Cardiac muscle cell (in vitro differentiated cells and primary cell): Measurements from ENCODE around the gene CYP2W1. TPM values are rescaled to one million over a fixed set of nuclear protein-coding genes. Genes with fewer than 3 reads are reported as not detected.

ENCODE experiments used
- DNase-seq, 2 donors: peaks; one replicate each; pipeline versions ENCODE4 v3.0.0 to v3.0.0-alpha.2; 2010 to 2017; ENCODE audit warnings: low read depth in 1 of 2, low spot score in 1 of 2
- H3K27ac ChIP-seq: fragments of 200-600 bp; sonication (generic); 2 replicates; pipeline ENCODE4 v1.5.1; 2016
- H3K27me3 ChIP-seq: fragments of 200-600 bp; sonication (generic); 2 replicates; pipeline ENCODE4 v1.6.0; 2016; ENCODE audit warnings: control low read depth
- H3K36me3 ChIP-seq: fragments of 200-600 bp; sonication (generic); 2 replicates; pipeline ENCODE4 v1.5.1; 2016; ENCODE audit warnings: control low read depth
- H3K4me1 ChIP-seq: fragments of 200-600 bp; sonication (generic); 2 replicates; pipeline ENCODE4 v1.8.1; 2017; ENCODE audit warnings: low read depth, mild to moderate bottlenecking, mixed run types
- H3K4me3 ChIP-seq: fragments of 200-600 bp; sonication (generic); 2 replicates; pipeline ENCODE4 v1.5.1; 2016; ENCODE audit warnings: mild to moderate bottlenecking
- H3K9me3 ChIP-seq: fragments of 200-600 bp; sonication (generic); 2 replicates; pipeline ENCODE4 v1.5.1; 2017; ENCODE audit warnings: low read depth, mild to moderate bottlenecking, control low read depth
- CTCF ChIP-seq: IDR thresholded peaks from 2 replicates; pipeline ENCODE4 v1.5.1; 2012; ENCODE audit warnings: low read depth, mild to moderate bottlenecking, low read length
- polyA plus RNA-seq: library from polyadenylated mRNA; unstranded; fragments of >200 nt; fragmentation: Nextera tagmentation; extraction: Ambion mirVana; gene quantifications from 2 replicates; pipeline ENCODE4 v1.2.1, GENCODE V29; 2016
- total RNA-seq: library from RNA; depleted of rRNA; stranded (reverse); fragments of >200 nt; gene quantifications from 2 replicates; pipeline ENCODE4 v1.2.3, GENCODE V29; 2016

Gene CYP2W1
- total and polyA plus RNA-seq, 2 experiments from 2014 or later, result 0.10 to 3.4 TPM

- no peak for DNase-seq
- no peak for TF ChIP-seq CTCF
- no peaks in the 10 kb centered on the region for H3K9me3 ChIP-seq
- H3K4me3 ChIP-seq, result no peak overlapping the region
- no peaks in the 10 kb centered on the region for H3K27me3 ChIP-seq
- peaks cover 15% of the 10 kb centered on the region for H3K4me1 ChIP-seq
- no peaks in the 10 kb centered on the region for H3K36me3 ChIP-seq
- no peak overlapping the region for H3K27ac ChIP-seq
These were observed 4.9 kb downstream of the CYP2W1 start for GRCh38 chr7:987909-988308.

GRCh38 chr7:988426-988911 is 5.5 kb downstream of the CYP2W1 start:
- DNase-seq, result peak in 1 of 2 donors; percentile 65
- Histone ChIP-seq H3K36me3 (no peaks in the 10 kb centered on the region), H3K9me3 (no peaks in the 10 kb centered on the region), H3K4me3 (no peak overlapping the region), H3K27me3 (no peaks in the 10 kb centered on the region), H3K27ac (no peak overlapping the region), H3K4me1 (peaks cover 13% of the 10 kb centered on the region)
- TF ChIP-seq CTCF, result peak; percentile 8

GRCh38 chr7:988963-989529 is 6.1 kb downstream of the CYP2W1 start:
- H3K4me1 ChIP-seq, result peaks cover 13% of the 10 kb centered on the region
- no peaks in the 10 kb centered on the region for H3K36me3 ChIP-seq
- H3K9me3 ChIP-seq, result no peaks in the 10 kb centered on the region
- no peaks in the 10 kb centered on the region for H3K27me3 ChIP-seq
- H3K4me3 ChIP-seq, result no peak overlapping the region
- H3K27ac ChIP-seq, result no peak overlapping the region
- no peak for TF ChIP-seq CTCF
- DNase-seq, result no peak

- DNase-seq, result no peak
- Histone ChIP-seq H3K27me3 (no peaks in the 10 kb centered on the region), H3K4me3 (no peak overlapping the region), H3K4me1 (peaks cover 13% of the 10 kb centered on the region), H3K36me3 (no peaks in the 10 kb centered on the region), H3K9me3 (no peaks in the 10 kb centered on the region), H3K27ac (no peak overlapping the region)
- no peak for TF ChIP-seq CTCF
These were observed 7.5 kb downstream of the CYP2W1 start for GRCh38 chr7:990352-990932.

DNA sequence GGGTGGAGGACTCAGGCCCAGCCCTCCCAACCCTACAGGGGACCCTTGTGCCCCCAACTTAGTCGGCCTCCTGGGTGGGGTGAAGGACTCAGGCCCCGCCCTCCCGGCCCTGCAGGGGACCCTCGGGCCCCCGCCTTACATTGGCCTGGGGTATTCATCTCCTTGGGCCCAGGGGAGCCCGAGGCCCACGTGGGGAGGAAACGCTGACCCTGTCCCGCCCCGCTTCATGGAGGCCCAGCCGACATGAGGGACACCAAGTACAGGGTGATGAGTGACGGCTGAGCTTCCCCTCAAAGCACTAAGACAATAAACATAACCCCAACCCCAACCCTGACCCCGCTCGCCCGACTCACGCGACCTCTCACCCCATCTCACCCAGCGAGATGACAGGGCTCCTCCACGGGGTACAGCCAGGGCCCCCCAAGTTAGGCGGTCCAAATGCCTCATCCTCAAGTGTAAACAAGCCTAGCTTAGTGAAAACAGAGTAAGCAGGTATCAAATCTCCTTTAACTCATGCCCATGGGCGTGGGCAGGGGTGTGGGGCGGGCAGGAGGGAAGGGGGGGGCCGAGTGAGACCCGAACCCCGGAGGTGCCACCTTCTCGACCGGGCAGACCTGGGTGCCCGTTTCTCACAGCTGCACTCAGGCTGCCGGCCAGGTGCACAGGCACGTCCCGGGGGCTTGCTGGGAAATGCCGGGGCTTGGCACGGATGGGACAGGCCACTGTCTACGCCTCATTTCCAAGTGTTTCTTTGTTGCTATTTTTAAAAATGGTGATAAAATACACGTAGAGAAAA is 8.2 kb downstream of the CYP2W1 start:
- no peaks in the 10 kb centered on the region for H3K36me3 ChIP-seq
- no peak for TF ChIP-seq CTCF
- no peaks in the 10 kb centered on the region for H3K9me3 ChIP-seq
- no peak for DNase-seq
- H3K27ac ChIP-seq, result no peak overlapping the region
- H3K4me1 ChIP-seq, result peaks cover 13% of the 10 kb centered on the region
- no peak overlapping the region for H3K4me3 ChIP-seq
- H3K27me3 ChIP-seq, result no peaks in the 10 kb centered on the region
